ENCODE data around the gene ZNF2. TPM values are rescaled to one million over a fixed set of nuclear protein-coding genes. Genes with fewer than 3 reads are reported as not detected.
A peak's percentile ranks its signal among the peaks of the same experiment; 100 is the strongest.

The ZNF2 gene
- total and polyA plus RNA-seq, 2 of the 13 experiments (the other 11 are each of a cell fraction or from before 2014, with no cell fraction given), result 4.3 to 6.1 TPM

DNA sequence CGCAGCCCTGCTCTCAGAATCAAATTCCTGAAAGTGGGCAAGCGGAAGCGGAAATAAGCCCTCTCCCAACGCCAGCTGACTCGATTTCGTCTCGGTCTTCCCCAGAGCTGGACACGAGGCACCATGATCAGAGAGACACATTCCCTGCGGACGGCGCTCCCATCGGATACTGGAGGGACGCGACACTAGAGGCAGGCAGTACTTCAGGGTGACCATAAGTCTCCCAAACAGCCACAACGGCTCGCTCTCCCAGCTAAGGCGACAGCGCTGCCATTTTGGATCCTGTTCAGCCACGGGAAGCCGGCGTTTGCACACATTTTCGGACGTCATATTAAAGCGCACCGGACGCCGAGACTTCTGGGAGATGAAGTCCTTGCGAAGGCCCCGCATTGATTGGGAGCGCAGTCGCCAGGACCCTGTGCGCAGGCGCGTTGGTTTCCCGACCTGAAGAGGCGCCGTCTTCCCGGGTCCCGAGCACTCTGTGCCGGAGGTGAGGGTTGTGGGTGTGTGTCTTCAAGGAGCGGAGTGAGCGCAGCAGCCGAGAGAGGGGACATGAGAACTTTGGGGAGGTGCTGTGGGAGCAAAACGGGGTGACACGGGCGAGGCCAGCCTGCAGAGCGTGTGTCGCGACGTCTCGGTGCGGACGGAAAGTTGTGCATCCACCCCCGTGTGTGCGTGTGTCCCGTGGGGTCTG, at the start of gene ZNF2 (continued):
- peak; percentile 95 for TF ChIP-seq ZNF772 (CRISPR knock-in tag; IDR thresholded peaks at IDR 0.05)
- TF ChIP-seq, protein P1, sequence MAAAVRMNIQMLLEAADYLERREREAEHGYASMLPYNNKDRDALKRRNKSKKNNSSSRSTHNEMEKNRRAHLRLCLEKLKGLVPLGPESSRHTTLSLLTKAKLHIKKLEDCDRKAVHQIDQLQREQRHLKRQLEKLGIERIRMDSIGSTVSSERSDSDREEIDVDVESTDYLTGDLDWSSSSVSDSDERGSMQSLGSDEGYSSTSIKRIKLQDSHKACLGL (CRISPR knock-in tag; IDR thresholded peaks at IDR 0.05), result no peak
- TF ChIP-seq ATF7 (IDR thresholded peaks at IDR 0.05), result no peak
- peak; percentile 46; the same call in 1 of the 2 replicates for TF ChIP-seq ATF7 (CRISPR knock-in tag; IDR thresholded peaks at IDR 0.05)
- no peak; the same call in none of the 2 replicates for TF ChIP-seq ZSCAN29 (CRISPR knock-in tag; conservative IDR thresholded peaks at IDR 0.05)
- TF ChIP-seq ZNF883 (CRISPR knock-in tag; IDR thresholded peaks at IDR 0.05; ENCODE audit: not compliant biosample characterization), result peak; percentile 41
- TF ChIP-seq ZBTB21 (CRISPR knock-in tag; IDR thresholded peaks at IDR 0.05), result no peak; the same call in 1 of the 2 replicates
- no peak for TF ChIP-seq FLYWCH1 (CRISPR knock-in tag; IDR thresholded peaks at IDR 0.05)
- no peak for TF ChIP-seq ZNF33A (CRISPR knock-in tag; IDR thresholded peaks at IDR 0.05; ENCODE audit: borderline replicate concordance)
- TF ChIP-seq KAT2B (IDR thresholded peaks at IDR 0.05; ENCODE audit: borderline replicate concordance, low read depth, low read length), result no peak; the same call in 1 of the 2 replicates
- TF ChIP-seq GATA4 (IDR thresholded peaks at IDR 0.05; ENCODE audit: borderline replicate concordance, low read depth), result peak; percentile 62; the same call in 1 of the 2 replicates
- no peak; the same call in 1 of the 2 replicates for TF ChIP-seq MEIS2 (CRISPR knock-in tag; IDR thresholded peaks at IDR 0.05)
- TF ChIP-seq TP53 (CRISPR knock-in tag; conservative IDR thresholded peaks at IDR 0.05), result 0 out of 2 replicates have a peak, but pooled peaks have one; percentile 50
- TF ChIP-seq KDM1A (CRISPR knock-in tag; IDR thresholded peaks at IDR 0.05), result no peak
- no peak for TF ChIP-seq SRSF4 (IDR thresholded peaks at IDR 0.05; ENCODE audit: low read depth, low read length, poor library complexity, severe bottlenecking)
- TF ChIP-seq, protein P2, sequence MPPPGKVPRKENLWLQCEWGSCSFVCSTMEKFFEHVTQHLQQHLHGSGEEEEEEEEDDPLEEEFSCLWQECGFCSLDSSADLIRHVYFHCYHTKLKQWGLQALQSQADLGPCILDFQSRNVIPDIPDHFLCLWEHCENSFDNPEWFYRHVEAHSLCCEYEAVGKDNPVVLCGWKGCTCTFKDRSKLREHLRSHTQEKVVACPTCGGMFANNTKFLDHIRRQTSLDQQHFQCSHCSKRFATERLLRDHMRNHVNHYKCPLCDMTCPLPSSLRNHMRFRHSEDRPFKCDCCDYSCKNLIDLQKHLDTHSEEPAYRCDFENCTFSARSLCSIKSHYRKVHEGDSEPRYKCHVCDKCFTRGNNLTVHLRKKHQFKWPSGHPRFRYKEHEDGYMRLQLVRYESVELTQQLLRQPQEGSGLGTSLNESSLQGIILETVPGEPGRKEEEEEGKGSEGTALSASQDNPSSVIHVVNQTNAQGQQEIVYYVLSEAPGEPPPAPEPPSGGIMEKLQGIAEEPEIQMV (CRISPR knock-in tag; IDR thresholded peaks at IDR 0.05; ENCODE audit: low read depth), result peak; percentile 76; the same call in 1 of the 2 replicates
- peak; percentile 99 for TF ChIP-seq HOXA3 (CRISPR knock-in tag; IDR thresholded peaks at IDR 0.05)
- no peak for TF ChIP-seq ARNT (IDR thresholded peaks at IDR 0.05)
- TF ChIP-seq, protein P3, sequence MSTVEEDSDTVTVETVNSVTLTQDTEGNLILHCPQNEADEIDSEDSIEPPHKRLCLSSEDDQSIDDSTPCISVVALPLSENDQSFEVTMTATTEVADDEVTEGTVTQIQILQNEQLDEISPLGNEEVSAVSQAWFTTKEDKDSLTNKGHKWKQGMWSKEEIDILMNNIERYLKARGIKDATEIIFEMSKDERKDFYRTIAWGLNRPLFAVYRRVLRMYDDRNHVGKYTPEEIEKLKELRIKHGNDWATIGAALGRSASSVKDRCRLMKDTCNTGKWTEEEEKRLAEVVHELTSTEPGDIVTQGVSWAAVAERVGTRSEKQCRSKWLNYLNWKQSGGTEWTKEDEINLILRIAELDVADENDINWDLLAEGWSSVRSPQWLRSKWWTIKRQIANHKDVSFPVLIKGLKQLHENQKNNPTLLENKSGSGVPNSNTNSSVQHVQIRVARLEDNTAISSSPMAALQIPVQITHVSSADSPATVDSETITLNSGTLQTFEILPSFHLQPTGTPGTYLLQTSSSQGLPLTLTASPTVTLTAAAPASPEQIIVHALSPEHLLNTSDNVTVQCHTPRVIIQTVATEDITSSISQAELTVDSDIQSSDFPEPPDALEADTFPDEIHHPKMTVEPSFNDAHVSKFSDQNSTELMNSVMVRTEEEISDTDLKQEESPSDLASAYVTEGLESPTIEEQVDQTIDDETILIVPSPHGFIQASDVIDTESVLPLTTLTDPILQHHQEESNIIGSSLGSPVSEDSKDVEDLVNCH (CRISPR knock-in tag; IDR thresholded peaks at IDR 0.05), result no peak
- TF ChIP-seq SIX1 (CRISPR knock-in tag; IDR thresholded peaks at IDR 0.05; ENCODE audit: borderline replicate concordance), result no peak
- TF ChIP-seq ZNF83 (CRISPR knock-in tag; IDR thresholded peaks at IDR 0.05; ENCODE audit: borderline replicate concordance), result no peak; the same call in 1 of the 2 replicates
- TF ChIP-seq SMC3 (IDR thresholded peaks at IDR 0.05; ENCODE audit: low read length), result no peak; the same call in 1 of the 2 replicates
- TF ChIP-seq, protein P4, sequence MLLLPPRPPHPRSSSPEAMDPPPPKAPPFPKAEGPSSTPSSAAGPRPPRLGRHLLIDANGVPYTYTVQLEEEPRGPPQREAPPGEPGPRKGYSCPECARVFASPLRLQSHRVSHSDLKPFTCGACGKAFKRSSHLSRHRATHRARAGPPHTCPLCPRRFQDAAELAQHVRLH (CRISPR knock-in tag; IDR thresholded peaks at IDR 0.05; ENCODE audit: borderline replicate concordance, low read depth), result peak; percentile 87; the same call in 1 of the 2 replicates
- TF ChIP-seq, protein P5, sequence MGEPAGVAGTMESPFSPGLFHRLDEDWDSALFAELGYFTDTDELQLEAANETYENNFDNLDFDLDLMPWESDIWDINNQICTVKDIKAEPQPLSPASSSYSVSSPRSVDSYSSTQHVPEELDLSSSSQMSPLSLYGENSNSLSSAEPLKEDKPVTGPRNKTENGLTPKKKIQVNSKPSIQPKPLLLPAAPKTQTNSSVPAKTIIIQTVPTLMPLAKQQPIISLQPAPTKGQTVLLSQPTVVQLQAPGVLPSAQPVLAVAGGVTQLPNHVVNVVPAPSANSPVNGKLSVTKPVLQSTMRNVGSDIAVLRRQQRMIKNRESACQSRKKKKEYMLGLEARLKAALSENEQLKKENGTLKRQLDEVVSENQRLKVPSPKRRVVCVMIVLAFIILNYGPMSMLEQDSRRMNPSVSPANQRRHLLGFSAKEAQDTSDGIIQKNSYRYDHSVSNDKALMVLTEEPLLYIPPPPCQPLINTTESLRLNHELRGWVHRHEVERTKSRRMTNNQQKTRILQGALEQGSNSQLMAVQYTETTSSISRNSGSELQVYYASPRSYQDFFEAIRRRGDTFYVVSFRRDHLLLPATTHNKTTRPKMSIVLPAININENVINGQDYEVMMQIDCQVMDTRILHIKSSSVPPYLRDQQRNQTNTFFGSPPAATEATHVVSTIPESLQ (CRISPR knock-in tag; conservative IDR thresholded peaks at IDR 0.05), result no peak; the same call in 1 of the 2 replicates
- no peak for TF ChIP-seq ZSCAN30 (CRISPR knock-in tag; IDR thresholded peaks at IDR 0.05)

All from HepG2 (cell line).